ENCODE results near the gene RERE.

The RERE gene

GRCh38 chr1:8570465-8570864, 247.0 kb downstream of the RERE start:
- no peak for TF ChIP-seq CTCF (IDR thresholded peaks at IDR 0.05; ENCODE audit: control insufficient read depth, extremely low read depth, insufficient read depth)
- no peak for DNase-seq (ENCODE audit: low read depth)
- H3K4me3 ChIP-seq (ENCODE audit: low read depth, low read length), result no peak overlapping the region

- no peak for TF ChIP-seq CTCF (IDR thresholded peaks at IDR 0.05; ENCODE audit: control insufficient read depth, extremely low read depth, insufficient read depth)
- H3K4me3 ChIP-seq (ENCODE audit: low read depth, low read length), result no peak overlapping the region
- DNase-seq (ENCODE audit: low read depth), result no peak
Measured at GRCh38 chr1:8569242-8569641, 248.2 kb downstream of the RERE start.

- H3K4me3 ChIP-seq (ENCODE audit: low read depth, low read length), result no peak overlapping the region
- no peak for DNase-seq (ENCODE audit: low read depth)
- no peak for TF ChIP-seq CTCF (IDR thresholded peaks at IDR 0.05; ENCODE audit: control insufficient read depth, extremely low read depth, insufficient read depth)
Measured at GRCh38 chr1:8568837-8569236, 248.6 kb downstream of the RERE start.

GRCh38 chr1:8567146-8567545, 250.3 kb downstream of the RERE start:
- no peak for TF ChIP-seq CTCF (IDR thresholded peaks at IDR 0.05; ENCODE audit: control insufficient read depth, extremely low read depth, insufficient read depth)
- no peak for DNase-seq (ENCODE audit: low read depth)
- H3K4me3 ChIP-seq (ENCODE audit: low read depth, low read length), result no peak overlapping the region

GRCh38 chr1:8565802-8566201, 251.6 kb downstream of the RERE start:
- no peak for DNase-seq (ENCODE audit: low read depth)
- no peak for TF ChIP-seq CTCF (IDR thresholded peaks at IDR 0.05; ENCODE audit: control insufficient read depth, extremely low read depth, insufficient read depth)
- no peak overlapping the region for H3K4me3 ChIP-seq (ENCODE audit: low read depth, low read length)

GRCh38 chr1:8563944-8564537, 253.4 kb downstream of the RERE start:
- H3K4me3 ChIP-seq (ENCODE audit: low read depth, low read length), result no peak overlapping the region
- TF ChIP-seq CTCF (IDR thresholded peaks at IDR 0.05; ENCODE audit: control insufficient read depth, extremely low read depth, insufficient read depth), result no peak
- no peak for DNase-seq (ENCODE audit: low read depth)
